Measurements from ENCODE around the gene KAT6B. TPM values are rescaled to one million over a fixed set of nuclear protein-coding genes. Genes with fewer than 3 reads are reported as not detected.

KAT6B gene
- total and polyA plus RNA-seq, 7 donors, result 5.8 to 77.0 (median 49.9) TPM

- peak in 3 of 4 donors; percentile 45 to 53 (median 49) for TF ChIP-seq POLR2AphosphoS5 (IDR thresholded peaks at IDR 0.05)
- no peak for TF ChIP-seq EP300 (IDR thresholded peaks at IDR 0.05)
- intact Hi-C loops (cut with DNase I), result no loop called here
- 63 to 65% methylated on average over 5 of the region's 5 CpGs for WGBS, 2 donors
Measured at GRCh38 chr10:74799721-74800221, 26.6 kb upstream of the KAT6B start.

GRCh38 chr10:74801447-74801846 lies 25.0 kb upstream of the KAT6B start:
- TF ChIP-seq EP300 (IDR thresholded peaks at IDR 0.05) (no peak), POLR2A (IDR thresholded peaks at IDR 0.05) (no peak), POLR2AphosphoS5 (IDR thresholded peaks at IDR 0.05) (no peak), CTCF (IDR thresholded peaks at IDR 0.05) (no peak)
- Histone ChIP-seq H3K4me3 (no peak overlapping the region), H3K36me3 (no peaks in the 10 kb centered on the region), H3K4me1 (peaks cover 0 to 9% (median 7%) of the 10 kb centered on the region in 4 donors), H3K27ac (no peak overlapping the region), H3K9me3 (no peaks in the 10 kb centered on the region), H3K27me3 (no peaks in the 10 kb centered on the region)
- 95 to 96% methylated on average over 2 of the region's 2 CpGs for WGBS, 2 donors
- intact Hi-C loops (cut with DNase I), result no loop called here
- DNase-seq, result no peak

More at GRCh38 chr10:74799721-74800221, 26.6 kb upstream of the KAT6B start:
- no peak for DNase-seq
- peak overlapping the region in 2 of 4 donors; percentile 10 to 27 for H3K27ac ChIP-seq
- H3K36me3 ChIP-seq, result no peaks in the 10 kb centered on the region
- H3K27me3 ChIP-seq, result no peaks in the 10 kb centered on the region
- no peak overlapping the region for H3K4me3 ChIP-seq
- peaks cover 0 to 9% (median 7%) of the 10 kb centered on the region in 4 donors for H3K4me1 ChIP-seq
- no peaks in the 10 kb centered on the region for H3K9me3 ChIP-seq

- DNase-seq, result no peak
- H3K27ac ChIP-seq, result no peak overlapping the region
- no peaks in the 10 kb centered on the region for H3K4me1 ChIP-seq
- no peaks in the 10 kb centered on the region for H3K27me3 ChIP-seq
- no peaks in the 10 kb centered on the region for H3K9me3 ChIP-seq
- H3K4me3 ChIP-seq, result no peak overlapping the region
- H3K36me3 ChIP-seq, result no peaks in the 10 kb centered on the region
- 94 to 97% methylated on average over 4 of the region's 4 CpGs for WGBS, 2 donors
- intact Hi-C loops (cut with DNase I), result no loop called here
- TF ChIP-seq CTCF (IDR thresholded peaks at IDR 0.05) (no peak), POLR2AphosphoS5 (IDR thresholded peaks at IDR 0.05) (no peak), POLR2A (IDR thresholded peaks at IDR 0.05) (no peak), EP300 (IDR thresholded peaks at IDR 0.05) (no peak)
Measured at GRCh38 chr10:74808501-74808900, 17.9 kb upstream of the KAT6B start.

- TF ChIP-seq CTCF (IDR thresholded peaks at IDR 0.05) (no peak), POLR2A (IDR thresholded peaks at IDR 0.05) (no peak), EP300 (IDR thresholded peaks at IDR 0.05) (no peak), POLR2AphosphoS5 (IDR thresholded peaks at IDR 0.05) (no peak)
- H3K27ac ChIP-seq, result no peak overlapping the region
- no peaks in the 10 kb centered on the region for H3K27me3 ChIP-seq
- 96% methylated on average over 2 of the region's 2 CpGs for WGBS, 2 donors
- no peak for DNase-seq
- no peaks in the 10 kb centered on the region for H3K9me3 ChIP-seq
- no peaks in the 10 kb centered on the region for H3K36me3 ChIP-seq
- intact Hi-C loops (cut with DNase I), result no loop called here
- H3K4me3 ChIP-seq, result no peak overlapping the region
- no peaks in the 10 kb centered on the region for H3K4me1 ChIP-seq
Measured at GRCh38 chr10:74810087-74810486, 16.3 kb upstream of the KAT6B start.

- 62 to 68% methylated on average over 53 of the region's 53 CpGs for WGBS, 2 donors
- H3K4me3 ChIP-seq, result no peak overlapping the region
- H3K9me3 ChIP-seq, result peaks cover 0 to 5% (median 0%) of the 10 kb centered on the region in 4 donors
- no peak for TF ChIP-seq POLR2AphosphoS5 (IDR thresholded peaks at IDR 0.05)
- no peak for TF ChIP-seq CTCF (IDR thresholded peaks at IDR 0.05)
- TF ChIP-seq POLR2A (IDR thresholded peaks at IDR 0.05), result no peak
- TF ChIP-seq EP300 (IDR thresholded peaks at IDR 0.05), result no peak
- H3K27ac ChIP-seq, result no peak overlapping the region
- H3K4me1 ChIP-seq, result no peaks in the 10 kb centered on the region
- H3K36me3 ChIP-seq, result no peaks in the 10 kb centered on the region
- no peaks in the 10 kb centered on the region for H3K27me3 ChIP-seq
- no peak for DNase-seq
- intact Hi-C loops (cut with DNase I), result no loop called here
Measured at GRCh38 chr10:74813381-74814259, 12.8 kb upstream of the KAT6B start.

All from sigmoid colon (tissue), 7 donors.